A549 (cell line): Measurements from ENCODE around the gene CEMP1. TPM values are rescaled to one million over a fixed set of nuclear protein-coding genes. Genes with fewer than 3 reads are reported as not detected.

Experiments
- ATAC-seq, 2 experiments: fragments of 200-7000 bp in 1 of 2; fragments of >200 bp in 1 of 2; cut with Nextera tagmentation in 1 of 2; cut with Tn5 transposase in 1 of 2; 3 replicates each; pipeline versions ENCODE4 v1.8.0 to v1.9.1; 2018 to 2020; ENCODE audit warnings: mild to moderate bottlenecking in 1 of 2, moderate library complexity in 1 of 2
- CTCF ChIA-PET: fragments of 300-600 bp; sonication (Branson Sonifier 250); formaldehyde crosslinking; extraction: SDS; loops from one replicate; lab custom pipeline; 2021; ENCODE audit warnings: antibody characterized with exemption, inconsistent platforms; lab: Yijun Ruan, JAX
- POLR2A ChIA-PET: fragments of 350-600 bp; formaldehyde crosslinking; extraction: SDS; loops from one replicate; lab custom pipeline; 2021; ENCODE audit warnings: antibody characterized with exemption, inconsistent platforms; lab: Yijun Ruan, JAX
- DNase-seq, 2 experiments: peaks; one replicate each; pipeline versions ENCODE4 v3.0.0 to v3.0.0-alpha.2; 2011 to 2016; ENCODE audit warnings: low read depth in 1 of 2, low spot score in 1 of 2
- FAIRE-seq: peaks from 2 replicates; lab custom pipeline; 2011; peaks lifted over from hg19 to GRCh38; lab: Jason Lieb, UNC
- H3K27ac ChIP-seq, 2 experiments: fragments of >200 bp; sonication (Bioruptor Twin); formaldehyde crosslinking; 3 replicates each; pipeline ENCODE4 v1.5.1; 2016 to 2017
- H3K4me1 ChIP-seq: fragments of >200 bp; sonication (Bioruptor Twin); formaldehyde crosslinking; 3 replicates; pipeline ENCODE4 v1.6.1; 2016
- H3K4me2 ChIP-seq: fragments of >200 bp; sonication (Bioruptor Twin); formaldehyde crosslinking; 3 replicates; pipeline ENCODE4 v1.6.1; 2016
- H3K4me3 ChIP-seq: fragments of >200 bp; sonication (Bioruptor Twin); formaldehyde crosslinking; 3 replicates; pipeline ENCODE4 v1.5.1; 2016
- H3K9me3 ChIP-seq: fragments of >200 bp; sonication (Bioruptor Twin); formaldehyde crosslinking; 3 replicates; pipeline ENCODE4 v1.6.1; 2016
- BHLHE40 ChIP-seq: IDR thresholded peaks from 2 replicates; pipeline ENCODE4 v1.6.1; 2012; ENCODE audit warnings: low read depth, low read length, inconsistent platforms
- CBX2 ChIP-seq: fragments of 200-600 bp; sonication (generic); IDR thresholded peaks from 2 replicates; pipeline ENCODE4 v1.6.1; 2016; ENCODE audit warnings: low read depth, mild to moderate bottlenecking, borderline replicate concordance
- FOSL2 ChIP-seq, 2 experiments: fragments of 450-650 bp in 1 of 2; fragments of >200 bp in 1 of 2; sonication (Bioruptor Twin) in 1 of 2; formaldehyde crosslinking; IDR thresholded peaks; 2 replicates each; pipeline versions ENCODE4 v1.5.0 to v1.6.1; 2016 to 2020; ENCODE audit warnings: mild to moderate bottlenecking in 1 of 2, moderate library complexity in 1 of 2
- GATA3 ChIP-seq: IDR thresholded peaks from 2 replicates; pipeline ENCODE4 v1.6.1; 2012; ENCODE audit warnings: borderline replicate concordance
- JUN ChIP-seq, 2 experiments: fragments of >200 bp; sonication (Bioruptor Twin); formaldehyde crosslinking; IDR thresholded peaks; 2 replicates in 1 of 2; 3 replicates in 1 of 2; pipeline ENCODE4 v1.6.1; 2016 to 2017
- KDM5A ChIP-seq: fragments of 200-600 bp; sonication (generic); IDR thresholded peaks from 2 replicates; pipeline ENCODE4 v1.6.1; 2016; ENCODE audit warnings: antibody characterized with exemption, mild to moderate bottlenecking
- MAFK ChIP-seq: fragments of 450-650 bp; IDR thresholded peaks from 2 replicates; pipeline ENCODE4 v1.6.1; 2014; ENCODE audit not compliant: partially characterized antibody
- MYC ChIP-seq: IDR thresholded peaks from 2 replicates; pipeline ENCODE4 v1.6.1; 2012; ENCODE audit warnings: mild to moderate bottlenecking, inconsistent platforms, low read length, improper control_type of control experiment, borderline replicate concordance
- PBX3 ChIP-seq: IDR thresholded peaks from 2 replicates; pipeline ENCODE4 v1.6.1; 2012
- PHF8 ChIP-seq: fragments of 200-600 bp; sonication (generic); IDR thresholded peaks from 2 replicates; pipeline ENCODE4 v1.6.1; 2016; ENCODE audit warnings: low read depth, mild to moderate bottlenecking, antibody characterized with exemption, moderate library complexity, borderline replicate concordance
- POLR2A ChIP-seq: IDR thresholded peaks from 2 replicates; pipeline ENCODE4 v1.6.1; 2012; ENCODE audit warnings: mild to moderate bottlenecking, low read length
- RFX5 ChIP-seq: fragments of 450-650 bp; IDR thresholded peaks from 2 replicates; pipeline ENCODE4 v1.7.1; 2014; ENCODE audit warnings: antibody characterized with exemption, mild to moderate bottlenecking, moderate library complexity
- RNF2 ChIP-seq: fragments of 200-600 bp; sonication (generic); IDR thresholded peaks from 2 replicates; pipeline ENCODE4 v1.6.1; 2016; ENCODE audit warnings: low read depth, mild to moderate bottlenecking, antibody characterized with exemption, moderate library complexity, borderline replicate concordance
- ZC3H11A ChIP-seq: fragments of 450-650 bp; IDR thresholded peaks from 2 replicates; pipeline ENCODE4 v1.6.1; 2014; ENCODE audit warnings: antibody characterized with exemption, mild to moderate bottlenecking
- ZNF302 ChIP-seq: fragments of 250-450 bp; sonication (Bioruptor Pico); IDR thresholded peaks from 2 replicates; pipeline ENCODE4 v1.9.0; 2021; ENCODE audit warnings: inconsistent platforms, mild to moderate bottlenecking, moderate library complexity
- WGBS: methylation state at CpG from one replicate; pipeline ENCODE4 v1.1.6; 2017; ENCODE audit errors: missing lambda C conversion rate; 5-methylcytosine and 5-hydroxymethylcytosine counted together
- polyA plus RNA-seq, 4 experiments: library from polyadenylated mRNA; depleted of rRNA in 3 of 4; stranded (reverse); fragments of >200 nt; fragmentation: RNase III in 1 of 4; extraction: RNeasy Plus Mini Kit Qiagen cat#74134 plus additional on column Dnase treatment in 1 of 4; gene quantifications; 2 replicates in 3 of 4; 3 replicates in 1 of 4; pipeline ENCODE4 v1.2.3, GENCODE V29; 2011 to 2017
- TF ChIP-seq, protein P1 (sequence below): fragments of >200 bp; sonication (Bioruptor Twin); formaldehyde crosslinking; IDR thresholded peaks from 3 replicates; pipeline ENCODE4 v1.6.1; 2016
- TF ChIP-seq, protein P2 (sequence below): fragments of 450-650 bp; IDR thresholded peaks from 2 replicates; pipeline ENCODE4 v1.6.1; 2014; ENCODE audit warnings: antibody characterized with exemption
- TF ChIP-seq, protein P3 (sequence below): IDR thresholded peaks from 2 replicates; pipeline ENCODE4 v1.6.1; 2012
- TF ChIP-seq, protein P4 (sequence below): IDR thresholded peaks from 2 replicates; pipeline ENCODE4 v1.6.1; 2012; ENCODE audit warnings: low read depth, borderline replicate concordance

Gene CEMP1
- polyA plus RNA-seq, 2 of the 4 experiments (the other 2 are of a cell fraction) = not detected

DNA sequence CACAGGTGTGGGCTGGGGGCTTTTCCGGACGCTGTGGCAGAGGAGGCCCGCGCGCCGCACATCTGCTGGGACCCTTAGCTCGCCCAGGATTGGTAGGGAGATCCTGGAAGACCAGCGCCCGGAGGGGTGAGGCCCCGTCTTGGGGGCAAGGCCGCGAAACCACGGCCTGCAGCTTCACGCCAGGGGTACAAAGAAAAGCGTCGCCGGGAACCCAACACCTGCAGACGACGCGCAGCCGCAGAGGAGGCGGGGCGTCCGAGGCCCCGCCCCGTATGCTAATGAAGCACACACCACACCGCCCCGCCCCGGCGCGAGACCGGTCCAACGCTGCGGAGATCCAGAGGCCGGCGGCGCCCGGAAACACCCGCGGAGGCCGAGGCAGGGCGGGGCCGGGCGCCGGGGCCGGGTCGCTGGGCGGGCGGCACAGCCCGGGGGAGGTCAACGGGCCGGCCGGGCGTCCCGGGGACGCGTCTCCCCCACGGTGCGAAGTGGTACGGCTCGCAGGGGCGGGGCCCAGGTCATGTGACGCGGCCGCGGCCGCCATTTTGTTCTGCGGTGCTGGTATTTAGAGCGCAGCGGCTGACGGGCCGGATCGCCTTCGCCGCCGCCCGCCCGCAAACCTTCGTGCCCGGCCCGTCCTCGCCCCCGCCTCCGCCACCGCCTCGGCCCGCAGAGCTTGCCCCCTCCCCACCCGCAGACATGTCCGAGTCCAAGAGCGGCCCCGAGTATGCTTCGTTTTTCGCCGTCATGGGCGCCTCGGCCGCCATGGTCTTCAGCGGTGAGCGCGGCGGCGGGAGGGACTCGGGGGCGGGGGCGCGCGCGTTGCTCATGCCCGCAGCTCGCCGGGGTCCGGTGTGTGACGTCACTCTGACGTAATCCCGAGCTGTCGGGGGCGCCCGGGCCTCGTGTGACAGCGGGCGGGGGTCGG lies 17.5 kb downstream of the CEMP1 start, which contains the start of gene ATP6V0C:
TSS of gene ATP6V0C (plus strand) at position 548 of the 928 bp plus-strand sequence. CDS start at position 700, 152 bp downstream.
- WGBS = 40% methylated on average over 16 of the region's 122 CpGs
- H3K4me1 ChIP-seq = peaks cover 29% of the 10 kb centered on the region
- ChIA-PET CTCF (interaction anchor here (2.4 to 8.0 kb wide), 2 partner anchors 12 to 18 kb away, joined by 8 to 91 read pairs; partner anchors contain the start of gene CEMP1), POLR2A (no interaction called here)
- peak within 1 kb of the TSS; percentile 99 for H3K4me2 ChIP-seq
- FAIRE-seq (no peak), ATAC-seq (peak; percentile 67 to 87), DNase-seq (peak; percentile 86)
- peak within 1 kb of the TSS; percentile 98 to 99 for H3K27ac ChIP-seq
- peak within 1 kb of the TSS; percentile 84 for H3K4me3 ChIP-seq
- TF ChIP-seq, protein P1, sequence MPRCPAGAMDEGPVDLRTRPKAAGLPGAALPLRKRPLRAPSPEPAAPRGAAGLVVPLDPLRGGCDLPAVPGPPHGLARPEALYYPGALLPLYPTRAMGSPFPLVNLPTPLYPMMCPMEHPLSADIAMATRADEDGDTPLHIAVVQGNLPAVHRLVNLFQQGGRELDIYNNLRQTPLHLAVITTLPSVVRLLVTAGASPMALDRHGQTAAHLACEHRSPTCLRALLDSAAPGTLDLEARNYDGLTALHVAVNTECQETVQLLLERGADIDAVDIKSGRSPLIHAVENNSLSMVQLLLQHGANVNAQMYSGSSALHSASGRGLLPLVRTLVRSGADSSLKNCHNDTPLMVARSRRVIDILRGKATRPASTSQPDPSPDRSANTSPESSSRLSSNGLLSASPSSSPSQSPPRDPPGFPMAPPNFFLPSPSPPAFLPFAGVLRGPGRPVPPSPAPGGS = peak; percentile 87; the same call in 2 of the 3 replicates
- TF ChIP-seq RFX5 (0 out of 2 replicates have a peak, but pooled peaks have one; percentile 27), KDM5A (peak; percentile 53; the same call in 1 of the 2 replicates), POLR2A (peak; percentile 90), FOSL2 (IDR thresholded peaks at IDR 0.05) (no peak), FOSL2 (CRISPR knock-in tag; IDR thresholded peaks at IDR 0.05) (peak; percentile 26; the same call in 1 of the 2 replicates), PBX3 (no peak), GATA3 (no peak), MYC (no peak), ZC3H11A (no peak), CBX2 (no peak), JUN (IDR thresholded peaks at IDR 0.05) (peak; percentile 64 to 94; a peak in 3 of 5 replicates), BHLHE40 (peak; percentile 66), MAFK (no peak), PHF8 (peak; percentile 97), RNF2 (0 out of 2 replicates have a peak, but pooled peaks have one; percentile 76)
- TF ChIP-seq, protein P2, sequence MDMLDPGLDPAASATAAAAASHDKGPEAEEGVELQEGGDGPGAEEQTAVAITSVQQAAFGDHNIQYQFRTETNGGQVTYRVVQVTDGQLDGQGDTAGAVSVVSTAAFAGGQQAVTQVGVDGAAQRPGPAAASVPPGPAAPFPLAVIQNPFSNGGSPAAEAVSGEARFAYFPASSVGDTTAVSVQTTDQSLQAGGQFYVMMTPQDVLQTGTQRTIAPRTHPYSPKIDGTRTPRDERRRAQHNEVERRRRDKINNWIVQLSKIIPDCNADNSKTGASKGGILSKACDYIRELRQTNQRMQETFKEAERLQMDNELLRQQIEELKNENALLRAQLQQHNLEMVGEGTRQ = peak; percentile 78
- TF ChIP-seq, protein P3, sequence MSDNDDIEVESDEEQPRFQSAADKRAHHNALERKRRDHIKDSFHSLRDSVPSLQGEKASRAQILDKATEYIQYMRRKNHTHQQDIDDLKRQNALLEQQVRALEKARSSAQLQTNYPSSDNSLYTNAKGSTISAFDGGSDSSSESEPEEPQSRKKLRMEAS = peak; percentile 69
- TF ChIP-seq, protein P4, sequence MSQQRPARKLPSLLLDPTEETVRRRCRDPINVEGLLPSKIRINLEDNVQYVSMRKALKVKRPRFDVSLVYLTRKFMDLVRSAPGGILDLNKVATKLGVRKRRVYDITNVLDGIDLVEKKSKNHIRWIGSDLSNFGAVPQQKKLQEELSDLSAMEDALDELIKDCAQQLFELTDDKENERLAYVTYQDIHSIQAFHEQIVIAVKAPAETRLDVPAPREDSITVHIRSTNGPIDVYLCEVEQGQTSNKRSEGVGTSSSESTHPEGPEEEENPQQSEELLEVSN = peak; percentile 68
- no peaks in the 10 kb centered on the region for H3K9me3 ChIP-seq

GRCh38 chr16:2512735-2513404 lies 18.3 kb downstream of the CEMP1 start:
- no peak for TF ChIP-seq ZNF302 (CRISPR knock-in tag)
- no peak for TF ChIP-seq RFX5
- TF ChIP-seq PBX3 = no peak
- Histone ChIP-seq H3K4me3 (peak overlapping the region; percentile 84), H3K4me1 (peaks cover 29% of the 10 kb centered on the region), H3K9me3 (no peaks in the 10 kb centered on the region), H3K4me2 (peak overlapping the region; percentile 99), H3K27ac (peak overlapping the region; percentile 98 to 99)
- ChIA-PET CTCF (interaction anchor here (8.0 kb wide), 1 partner anchor 11 kb away, joined by 91 read pairs; no protein-coding TSS in a partner anchor), POLR2A (interaction anchor here (1.0 kb wide), 1 partner anchor 11 kb away, joined by 3 read pairs; no protein-coding TSS in a partner anchor)
- FAIRE-seq (no peak), DNase-seq (no peak), ATAC-seq (peak in 1 of 2 experiments; percentile 6; a peak in 2 of 6 replicates)
- 71% methylated on average over 15 of the region's 15 CpGs for WGBS
